NCI-H187 treated with DMSO at 0.1 percent for 48 hours (cell line): Measurements from ENCODE around the gene C10orf53.

Experiments
- DNase-seq: peaks from one replicate; lab custom pipeline; 2025; lab: John Stamatoyannopoulos, UW

The C10orf53 gene

DNA sequence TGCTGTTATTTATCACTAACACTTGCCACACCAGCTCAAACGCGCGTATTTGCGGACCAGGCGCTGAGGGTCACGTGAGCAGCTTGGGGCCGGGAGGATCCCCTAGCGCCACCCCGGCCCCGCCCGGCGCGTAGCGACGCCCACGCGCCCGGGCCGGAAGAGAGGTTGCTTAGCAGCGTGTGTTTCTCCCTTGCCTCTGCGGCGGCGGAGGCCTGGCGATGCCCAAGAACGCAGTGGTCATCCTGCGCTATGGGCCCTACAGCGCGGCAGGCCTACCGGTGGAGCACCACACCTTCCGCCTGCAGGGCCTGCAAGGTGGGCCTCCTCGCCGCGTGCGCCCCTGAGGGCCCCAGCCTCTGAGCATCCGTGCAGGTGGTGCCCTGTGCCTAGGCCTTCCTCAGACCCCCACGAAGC, at the start of gene C10orf53:
C10orf53 (plus strand) TSS at position 172 of the 414 bp plus-strand sequence; CDS start at position 219, 47 bp downstream.
- no peak for DNase-seq

GRCh38 chr10:49631975-49632374, 47.5 kb upstream of the C10orf53 start:
- DNase-seq = no peak

DNA sequence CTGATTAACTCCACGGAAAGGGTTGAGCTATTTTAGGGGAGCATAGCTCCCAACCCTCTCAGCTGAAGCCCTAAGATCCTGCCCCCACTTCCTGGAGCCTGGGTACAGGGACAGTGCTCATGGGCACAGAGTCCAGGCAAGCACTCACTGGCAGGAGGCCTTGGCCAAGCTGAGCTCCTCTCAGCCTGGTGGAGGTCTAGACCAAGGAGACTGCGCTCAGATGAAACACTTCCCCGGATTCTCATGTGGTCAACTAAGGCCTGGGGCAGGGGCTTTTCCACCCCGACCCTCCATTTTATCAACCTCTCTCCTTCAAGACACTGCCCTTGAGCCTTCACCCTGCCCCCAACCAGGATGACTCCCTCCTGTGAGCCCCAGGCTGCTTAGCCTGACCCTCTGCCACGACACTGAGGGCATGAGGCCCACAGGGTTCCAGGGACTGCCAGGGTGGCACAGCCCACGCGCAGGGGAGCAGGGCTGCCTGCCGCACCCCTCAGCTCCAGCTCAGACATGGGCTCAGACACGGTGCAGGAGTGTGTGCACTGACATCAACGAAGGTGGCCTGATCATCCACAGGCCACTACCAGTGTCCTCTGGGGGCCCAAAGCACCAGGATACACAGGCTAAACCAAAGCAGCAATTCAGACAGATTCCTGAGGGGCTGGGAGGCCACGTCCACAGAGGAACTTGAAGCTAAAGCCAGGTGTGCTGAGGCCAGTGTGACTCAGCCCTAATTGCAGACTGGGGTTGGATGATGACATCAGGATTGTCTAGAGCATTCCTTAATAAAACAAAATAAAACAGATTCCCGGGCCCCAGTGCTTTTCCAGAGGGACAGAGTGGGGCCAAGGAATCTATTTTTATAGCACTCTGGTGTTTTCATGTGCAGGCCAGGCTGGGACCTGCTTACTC, 46.8 kb upstream of the C10orf53 start:
- DNase-seq = no peak

DNA sequence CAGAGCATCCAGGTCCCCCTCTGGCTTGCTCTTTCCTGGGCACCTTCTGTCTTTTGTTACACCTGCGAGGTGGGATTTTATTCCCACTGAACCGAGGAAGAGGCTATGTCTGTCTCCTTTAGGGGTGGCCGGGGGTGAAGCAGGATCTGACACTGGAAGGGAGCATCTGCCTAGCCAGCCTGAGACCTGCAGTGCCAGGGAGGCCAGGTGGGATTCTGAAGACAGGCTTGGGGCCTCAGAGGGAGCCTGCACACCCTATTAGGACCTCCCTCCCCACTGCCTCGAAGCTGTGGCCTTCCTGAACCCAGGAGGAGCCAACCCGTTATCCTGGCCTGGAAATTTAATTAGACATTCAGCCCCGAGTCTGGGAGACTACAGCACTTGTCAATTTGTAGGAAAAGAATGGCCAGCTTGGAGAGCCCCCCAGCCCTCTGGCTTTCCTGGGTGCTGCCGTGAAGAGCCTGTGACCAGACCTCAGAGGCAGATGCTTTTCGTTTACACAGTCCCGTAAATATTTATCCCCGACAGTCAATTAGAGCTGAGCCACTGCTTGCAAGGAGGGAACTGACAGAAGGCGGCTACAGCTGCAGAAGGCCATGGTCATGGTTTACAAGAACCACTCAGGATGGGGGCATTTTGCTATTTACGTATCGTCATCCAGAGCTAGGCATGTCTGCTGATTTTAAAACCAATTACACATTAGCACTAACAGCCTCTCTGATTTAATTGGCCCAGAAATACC, 46.0 kb upstream of the C10orf53 start:
- DNase-seq = no peak

GRCh38 chr10:49634069-49634660, 45.3 kb upstream of the C10orf53 start:
- no peak for DNase-seq

DNA sequence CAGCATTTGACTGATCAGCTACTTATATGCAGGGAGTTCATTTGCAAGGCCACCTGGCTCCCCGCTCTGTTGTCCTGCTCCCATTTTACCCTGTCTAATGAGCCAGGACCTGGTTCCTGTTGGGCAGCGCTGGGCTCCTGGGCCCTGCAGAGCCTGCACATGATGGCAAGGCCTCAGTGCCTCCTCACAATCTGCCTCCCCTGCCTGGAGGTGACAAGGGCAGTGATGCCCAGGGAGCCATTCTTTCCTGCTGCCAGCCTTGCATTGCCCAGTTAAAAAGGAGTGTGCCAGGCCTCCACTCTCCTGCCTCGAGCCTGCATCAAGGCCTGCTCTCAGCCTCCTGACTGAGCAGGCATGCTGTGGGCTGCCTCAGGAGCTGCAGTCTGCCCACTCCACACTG, 37.1 kb upstream of the C10orf53 start:
- DNase-seq = no peak

- DNase-seq = no peak
These were observed 36.0 kb upstream of the C10orf53 start for GRCh38 chr10:49643241-49644034.

DNA sequence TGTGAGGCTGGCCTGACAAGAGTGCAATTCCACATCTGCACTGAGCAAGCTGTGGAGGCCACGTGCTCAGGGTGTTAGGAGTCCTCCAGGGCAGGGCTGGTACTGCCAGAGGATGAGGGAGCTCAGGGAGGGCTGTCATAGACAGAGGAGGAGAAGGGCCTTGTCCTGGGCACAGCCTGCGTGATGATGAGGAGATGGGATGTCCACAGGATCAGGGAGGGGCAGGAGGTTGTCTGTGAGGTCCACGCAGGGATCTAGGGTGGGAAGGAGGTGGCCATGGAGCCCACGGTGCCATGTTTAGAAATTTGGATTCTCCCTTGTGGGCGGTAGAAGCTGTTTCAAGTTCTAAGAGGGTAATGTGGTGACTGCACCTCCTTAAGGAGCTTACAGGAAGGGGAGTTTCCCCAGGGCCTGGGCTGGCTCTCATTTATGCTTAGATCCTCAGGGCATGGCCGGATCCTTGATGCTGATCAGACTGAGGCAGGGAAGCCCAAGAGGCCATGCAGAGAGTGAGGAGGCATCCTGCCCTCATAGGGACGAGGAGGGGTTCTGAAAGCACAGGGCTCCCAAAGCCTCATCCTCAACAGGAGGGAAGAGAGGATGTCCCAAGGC, 35.3 kb upstream of the C10orf53 start:
- DNase-seq = no peak

DNA sequence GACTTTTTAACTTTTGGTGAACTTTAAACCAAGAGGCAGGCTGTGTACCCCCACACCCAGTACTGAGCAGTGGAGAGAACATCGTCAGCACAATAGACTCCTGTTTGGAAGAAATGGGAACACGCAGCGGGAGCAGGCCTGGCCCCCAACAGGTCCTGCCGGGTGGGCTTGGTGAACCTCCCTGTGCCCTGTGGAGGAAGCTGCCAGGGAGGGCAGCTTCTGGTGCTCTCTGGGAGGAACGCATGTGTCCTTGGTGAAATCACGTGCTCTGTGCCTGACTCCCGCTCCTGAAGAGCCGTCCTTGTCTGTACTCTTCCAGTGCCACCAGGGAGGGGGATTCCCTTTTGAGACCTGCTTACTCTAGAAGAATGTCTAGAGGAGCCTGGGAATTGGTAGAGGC, 34.0 kb upstream of the C10orf53 start:
- no peak for DNase-seq

DNA sequence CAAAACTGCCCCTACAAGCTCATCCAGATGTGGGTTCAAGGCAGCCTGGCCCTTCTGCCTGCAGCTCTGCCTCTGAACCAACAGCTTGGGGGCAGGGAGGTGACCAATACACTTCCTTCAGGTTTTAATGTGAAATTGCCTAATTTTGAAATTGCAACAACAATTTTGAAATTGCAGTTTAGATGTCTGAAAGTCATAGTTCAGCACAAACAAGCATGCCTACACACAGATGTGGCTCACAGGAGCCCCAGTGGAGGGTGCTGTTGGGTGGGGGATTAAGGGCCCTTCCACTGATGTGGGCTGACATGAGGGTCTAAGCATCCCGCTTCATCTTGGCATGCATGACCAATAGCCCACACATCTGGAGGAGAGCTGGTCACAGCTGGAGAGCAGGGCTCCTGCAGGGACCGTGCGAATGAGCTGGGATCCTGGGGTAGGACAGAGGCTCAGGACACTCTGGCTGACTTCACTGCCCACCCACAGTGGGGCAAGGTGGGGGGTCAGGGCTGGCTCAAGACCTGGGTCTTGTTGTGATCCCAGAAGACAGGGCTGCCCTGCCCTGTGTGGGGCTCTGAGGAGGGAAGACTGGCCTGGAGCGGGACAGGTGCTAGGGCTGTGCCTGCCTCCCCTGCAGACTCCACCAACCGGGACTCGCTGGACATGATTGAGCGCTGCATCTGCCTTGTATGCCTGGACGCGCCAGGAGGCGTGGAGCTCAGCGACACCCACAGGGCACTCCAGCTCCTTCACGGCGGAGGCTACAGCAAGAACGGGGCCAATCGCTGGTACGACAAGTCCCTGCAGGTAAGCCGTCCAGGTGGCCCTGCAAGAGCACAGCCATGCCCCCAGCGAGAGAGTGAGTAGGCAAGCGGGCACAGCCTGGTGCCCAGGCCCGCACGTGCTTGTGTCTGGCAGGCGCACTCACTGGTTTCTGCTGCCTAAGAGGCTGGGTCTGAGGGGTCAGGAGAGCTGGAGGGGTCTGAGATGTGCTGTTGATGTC, 33.3 kb upstream of the C10orf53 start:
- no peak for DNase-seq

DNA sequence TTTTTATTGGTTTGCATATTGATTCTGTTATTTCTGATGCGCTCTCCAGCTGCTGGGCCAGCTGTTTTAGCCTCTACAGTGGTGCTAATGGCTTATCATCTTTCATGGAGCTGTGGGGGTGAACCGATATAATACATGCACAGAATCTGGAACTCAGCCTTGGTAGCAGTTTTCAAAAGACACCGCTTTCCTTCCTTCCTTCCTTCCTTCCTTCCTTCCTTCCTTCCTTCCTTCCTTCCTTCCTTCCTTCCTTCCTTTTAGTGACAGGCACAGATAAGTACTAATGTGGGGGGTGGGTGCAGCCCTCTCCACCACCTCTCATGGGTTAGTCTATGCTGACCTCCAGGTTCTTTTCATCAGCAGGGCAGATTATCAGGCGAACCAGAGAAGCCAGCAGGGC, 31.9 kb upstream of the C10orf53 start:
- no peak for DNase-seq

- DNase-seq = no peak
These were observed 31.3 kb upstream of the C10orf53 start for GRCh38 chr10:49647985-49648795.

DNA sequence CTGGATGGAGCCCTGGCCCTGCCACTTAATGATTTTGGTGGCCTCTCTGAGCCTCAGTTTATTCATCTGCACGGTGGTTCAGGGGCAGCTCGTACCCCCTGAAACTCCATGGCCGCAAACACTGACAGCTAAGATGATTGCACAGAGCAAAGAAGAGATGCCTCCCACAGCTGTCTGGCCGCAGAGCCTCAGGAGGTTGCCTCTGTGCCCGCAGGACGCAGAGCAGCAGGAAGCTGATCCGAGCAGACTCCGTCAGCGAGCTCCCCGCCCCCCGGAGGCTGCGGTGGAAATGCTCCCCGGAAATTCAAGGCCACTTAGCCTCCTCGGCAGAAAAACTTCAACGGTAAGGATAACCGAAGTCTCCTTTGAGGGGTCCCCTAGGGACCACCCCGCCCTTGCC, 30.2 kb upstream of the C10orf53 start:
- DNase-seq = no peak

DNA sequence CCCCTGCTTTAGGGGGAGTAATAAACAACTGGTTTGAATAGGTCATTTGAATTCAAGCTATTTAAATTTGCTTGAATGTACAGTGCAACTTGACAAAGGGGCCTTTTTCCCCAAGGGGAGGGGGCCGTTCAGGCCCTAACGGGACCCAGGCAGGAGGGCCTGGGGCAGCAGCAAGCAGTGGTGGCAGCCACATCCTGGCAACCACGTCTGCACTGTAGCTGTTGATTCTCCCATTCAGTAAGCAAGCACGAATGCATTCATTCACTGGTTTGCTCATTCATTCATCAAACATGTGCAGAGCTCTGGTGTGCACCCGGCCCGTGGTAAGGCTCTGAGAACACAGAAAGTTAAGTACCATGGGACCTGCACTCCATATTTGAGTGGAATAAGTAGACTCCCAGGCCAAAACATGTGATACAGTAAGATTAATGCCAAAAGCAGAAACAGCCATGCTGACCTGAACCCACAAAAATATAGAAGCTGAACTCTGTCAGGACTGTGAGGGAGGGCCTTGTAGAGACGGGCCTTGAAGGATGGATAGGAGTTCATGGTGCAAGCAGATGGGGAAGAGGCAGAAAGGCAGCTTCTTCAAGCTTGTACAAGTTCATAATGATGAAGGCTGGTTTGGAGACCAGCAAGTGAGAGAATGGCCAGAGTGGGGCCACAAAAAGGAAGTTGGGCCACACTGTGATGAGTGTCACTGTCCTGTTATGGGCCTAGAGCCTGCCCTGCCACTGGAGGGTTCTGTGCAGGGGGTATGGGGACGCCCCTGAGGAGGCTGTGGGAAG, 29.3 kb upstream of the C10orf53 start:
- DNase-seq = no peak

DNA sequence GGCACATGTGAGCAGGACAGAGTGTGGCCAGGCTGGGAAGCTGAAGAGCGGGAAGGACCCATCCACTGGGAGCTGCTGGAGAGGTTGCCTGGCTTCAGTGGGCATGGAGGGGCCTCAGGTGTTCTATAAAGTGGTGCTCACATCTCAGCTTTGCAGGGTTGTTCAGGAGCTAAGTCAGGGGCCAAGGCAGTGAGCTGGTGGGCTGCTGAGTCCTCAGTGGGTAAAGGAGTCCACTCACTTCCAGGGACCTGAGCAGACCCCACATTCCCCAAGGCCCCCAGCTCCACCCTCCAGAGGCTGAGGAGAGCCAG, 28.8 kb upstream of the C10orf53 start:
- DNase-seq = no peak

GRCh38 chr10:49651039-49651835, 28.2 kb upstream of the C10orf53 start:
- no peak for DNase-seq

DNA sequence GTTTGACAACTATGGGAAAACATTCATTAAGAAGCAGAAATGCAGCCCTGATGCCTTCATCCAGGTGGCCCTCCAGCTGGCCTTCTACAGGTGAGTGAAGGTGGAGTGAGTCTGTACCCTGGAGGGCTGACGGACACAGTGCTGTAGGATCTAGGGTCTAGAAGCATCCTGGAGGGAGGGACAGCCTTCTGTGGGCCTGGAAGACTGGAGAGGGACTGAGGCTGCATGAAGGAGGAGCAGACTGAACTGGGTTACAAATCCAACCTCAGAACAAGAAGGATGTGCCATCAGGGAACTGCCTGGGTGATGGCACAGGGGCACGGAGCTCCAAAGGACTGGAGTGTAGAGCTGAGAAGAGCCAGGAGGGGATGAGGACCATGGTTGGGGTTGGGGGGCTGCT, 27.5 kb upstream of the C10orf53 start:
- DNase-seq = no peak
